Tracheal epithelial cell (primary cell): ENCODE results near the gene UEVLD. TPM values are rescaled to one million over a fixed set of nuclear protein-coding genes. Genes with fewer than 3 reads are reported as not detected.

Experiments
- total RNA-seq: library from RNA; depleted of rRNA; stranded (reverse); fragments of >200 nt; gene quantifications from 2 replicates; pipeline ENCODE4 v1.2.1, GENCODE V29; 2014

The UEVLD gene
- 21.7 and 32.0 TPM in 2 replicates for total RNA-seq

DNA sequence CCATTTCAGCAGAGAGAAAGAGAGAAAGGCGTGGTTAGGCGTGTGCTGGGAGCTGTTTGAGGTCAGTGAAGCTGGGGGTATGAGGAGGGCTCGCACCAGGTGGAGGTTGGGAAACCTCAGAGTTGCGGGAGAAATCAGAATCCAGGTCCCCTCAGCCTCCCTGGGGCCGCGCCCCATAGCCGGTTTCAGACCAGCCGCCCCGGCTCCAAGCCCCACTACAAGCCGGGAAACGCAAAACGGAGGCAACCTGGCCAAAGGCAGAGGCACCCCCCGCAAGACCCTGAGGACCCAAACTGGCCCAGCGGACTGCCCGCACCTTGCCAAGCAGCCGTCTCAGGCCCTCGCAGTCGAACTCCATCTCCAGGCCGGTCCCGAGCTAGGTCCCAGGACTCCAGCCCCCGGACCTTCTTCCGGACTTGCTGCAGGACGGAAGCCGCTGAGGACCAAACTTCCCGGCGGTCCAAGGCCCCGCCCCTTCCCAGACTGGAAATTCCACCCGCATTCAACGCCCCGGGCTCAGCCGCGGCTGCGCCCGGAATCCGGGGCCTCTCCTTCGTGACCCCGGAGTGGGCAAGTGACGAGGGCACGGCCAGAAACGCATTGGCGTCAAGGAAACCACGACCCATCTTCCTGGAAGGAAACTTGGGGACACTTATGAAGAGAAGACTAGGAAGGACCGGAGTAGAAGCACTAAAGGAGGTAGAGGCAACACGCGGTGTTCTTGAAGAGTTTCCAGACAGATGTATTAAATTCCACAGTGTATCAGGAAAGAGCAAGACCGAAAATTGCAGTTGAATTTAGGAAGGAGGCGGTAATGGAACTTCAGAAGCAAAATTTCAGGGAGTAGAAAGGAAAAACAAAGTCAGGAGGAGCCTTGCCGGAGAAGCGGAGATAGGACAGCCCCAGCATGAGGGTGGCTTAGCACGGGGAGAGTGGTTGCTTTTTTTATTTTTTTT lies at the start of gene UEVLD:
UEVLD (minus strand) TSS at position 438 of the 956 bp plus-strand sequence; CDS start at position 358, 80 bp downstream.

DNA sequence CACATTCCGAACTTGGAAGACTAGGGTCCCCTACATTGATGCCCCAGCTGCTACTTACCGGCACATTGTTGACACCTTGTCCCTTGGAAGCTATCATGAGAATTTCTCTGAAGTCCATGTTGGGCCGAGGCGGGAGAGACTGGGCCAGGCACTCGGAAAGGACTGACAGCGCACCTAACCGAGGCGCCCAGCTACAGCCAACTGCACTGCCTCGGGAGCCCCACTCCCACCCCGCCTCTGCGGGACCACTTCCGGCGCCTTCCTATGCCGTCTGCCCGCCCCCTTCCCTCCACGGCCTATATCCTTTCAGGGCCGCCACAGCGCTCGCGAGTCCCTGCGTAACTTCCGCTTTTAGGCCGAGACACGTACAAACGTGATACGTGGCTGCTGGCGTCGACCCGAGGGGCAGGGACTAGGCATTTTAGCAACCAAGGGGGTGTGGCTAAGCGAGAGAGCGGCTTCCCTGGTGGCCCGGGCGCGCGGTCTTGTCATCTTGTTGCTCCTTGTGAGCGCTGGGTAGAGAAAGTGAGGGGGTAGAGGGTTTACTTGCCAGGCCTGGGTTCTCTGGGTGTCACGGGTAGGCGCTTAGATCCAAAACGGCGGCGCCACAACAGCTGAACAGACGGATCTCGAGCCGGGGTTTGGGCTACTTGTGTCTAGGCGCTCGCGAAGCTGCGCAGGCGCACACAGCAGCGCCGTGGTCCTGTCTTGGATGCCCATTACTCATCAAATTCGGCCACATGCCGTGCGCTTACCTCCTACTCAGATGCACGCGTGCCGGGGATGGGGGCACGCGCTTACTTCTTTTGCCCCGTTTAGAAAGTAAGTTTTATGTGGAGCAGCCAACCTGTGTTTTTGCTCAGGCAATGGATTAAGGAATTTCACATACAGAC lies 45.9 kb upstream of the UEVLD start, which contains the start of gene SPTY2D1:
SPTY2D1 (minus strand) TSS at position 203 of the 893 bp plus-strand sequence; CDS start at position 118, 85 bp downstream.

DNA sequence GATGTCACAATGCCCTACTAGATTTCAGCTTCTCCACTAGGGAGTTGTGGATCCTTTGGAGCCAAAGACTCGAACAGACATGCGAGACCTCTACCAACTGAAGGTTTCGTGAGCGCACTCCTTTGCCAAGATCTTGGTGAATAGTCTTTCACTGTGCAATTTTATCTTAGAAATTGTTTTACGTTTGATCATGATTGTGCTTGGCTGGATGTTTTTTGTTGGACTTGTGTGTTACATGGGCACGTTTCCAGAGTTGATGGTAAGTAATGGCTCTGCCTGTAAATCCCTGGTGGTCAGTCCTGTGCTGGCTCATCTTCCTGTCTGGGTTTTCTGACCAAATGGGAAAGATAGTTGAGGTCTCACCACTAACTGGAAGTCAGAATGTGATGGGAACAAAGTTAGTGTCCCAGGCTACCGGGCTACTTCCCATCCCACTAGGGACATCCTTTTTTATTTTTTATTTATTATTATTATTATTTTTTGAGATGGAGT lies 11.3 kb upstream of the UEVLD start, which contains the start of gene MISFA:
MISFA (plus strand) TSS at position 51 of the 492 bp plus-strand sequence; CDS start at position 191, 140 bp downstream.

DNA sequence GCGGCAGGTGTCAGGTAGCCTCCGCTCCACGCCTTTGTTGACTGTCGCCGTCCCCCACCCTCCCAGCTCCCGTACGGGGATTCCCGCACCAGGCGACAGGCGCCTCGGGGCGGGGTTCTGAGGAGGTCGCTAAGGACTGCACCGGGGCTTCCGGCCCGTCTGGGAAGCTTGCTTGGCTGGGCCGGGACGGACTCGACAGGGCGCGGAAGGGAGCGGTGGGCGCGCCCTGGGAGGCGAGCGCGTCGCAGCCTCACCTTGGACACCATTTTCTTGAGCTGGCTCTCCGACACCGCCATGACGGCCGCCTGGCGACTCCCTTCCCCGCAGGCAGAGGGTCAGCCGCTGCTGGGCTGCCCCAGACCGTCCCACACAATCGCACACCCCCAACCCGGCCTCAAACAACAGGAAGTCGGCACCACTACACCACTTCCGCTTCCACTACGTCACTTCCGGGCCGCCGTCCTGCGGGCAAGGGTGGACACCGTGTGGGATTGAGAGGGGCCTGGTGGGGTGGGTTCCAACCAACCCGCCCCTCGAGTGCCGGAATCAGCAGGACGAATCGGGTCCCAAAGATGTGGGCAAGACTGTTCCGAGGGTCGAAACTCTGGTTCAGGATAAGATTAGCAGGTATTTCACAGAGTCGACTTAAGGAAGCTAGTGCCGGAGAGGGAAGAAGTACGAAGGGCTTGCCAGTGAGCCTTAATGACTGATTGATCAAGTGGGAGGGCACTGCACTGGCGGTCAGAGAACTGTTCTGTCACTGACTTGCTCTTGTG lies 61.8 kb downstream of the UEVLD start, which contains the start of gene TSG101:
TSG101 (minus strand) TSS at position 422 of the 776 bp plus-strand sequence; CDS start at position 296, 126 bp downstream.

Other genes with a start within 250 kb of the UEVLD start
- gene LDHA, start 194.2 kb downstream of the UEVLD start, total RNA-seq: 1,031 and 1,474 TPM in 2 replicates
- gene LDHC, start 176.4 kb downstream of the UEVLD start, total RNA-seq: 0.43 and 0.48 TPM in 2 replicates
- not detected in 2 replicates for gene LDHAL6A, start 132.9 kb downstream of the UEVLD start, total RNA-seq
- gene TSG101, start 61.8 kb downstream of the UEVLD start, total RNA-seq: 54.5 and 59.7 TPM in 2 replicates
- 1.9 TPM in 1 of 2 replicates, not detected in the other for gene MISFA, start 11.1 kb upstream of the UEVLD start, total RNA-seq
- gene SPTY2D1, start 45.6 kb upstream of the UEVLD start, total RNA-seq: 11.5 and 16.9 TPM in 2 replicates
- under 0.01 and 2.7 TPM in 2 replicates for gene TMEM86A, start 110.0 kb upstream of the UEVLD start, total RNA-seq
- 0.24 and 0.43 TPM in 2 replicates for gene IGSF22, start 137.5 kb upstream of the UEVLD start, total RNA-seq
- not detected in 2 replicates for gene PTPN5, start 203.1 kb upstream of the UEVLD start, total RNA-seq